GM19193 (cell line): Measurements from ENCODE around the gene TLE3.

Experiments used
- POLR2A ChIP-seq: IDR thresholded peaks from 4 replicates; pipeline ENCODE4 v1.6.1; 2011; ENCODE audit not compliant: insufficient read depth, insufficient read length; ENCODE audit errors: extremely low read depth

TLE3 gene

DNA sequence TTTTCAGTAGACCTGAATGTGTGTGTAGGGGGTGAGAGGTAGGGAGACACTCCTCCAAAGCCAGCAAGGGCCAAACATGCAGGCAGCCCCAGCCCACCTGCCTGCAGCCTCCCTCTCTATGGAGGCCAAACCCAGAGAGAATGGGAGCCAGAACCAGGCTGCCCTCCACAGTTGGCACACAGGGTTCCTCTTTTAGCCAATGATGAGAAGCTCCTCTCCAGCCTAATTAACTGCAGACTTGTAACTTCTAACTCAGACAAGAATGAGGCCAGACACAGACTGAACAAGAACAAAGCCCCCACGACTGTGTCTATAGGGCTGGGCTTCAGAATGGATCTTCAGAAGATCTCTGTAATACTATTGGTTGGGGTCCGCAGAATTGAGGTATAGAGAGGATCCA, 12.3 kb upstream of the TLE3 start:
- TF ChIP-seq POLR2A = no peak

- no peak for TF ChIP-seq POLR2A
Observed at GRCh38 chr15:70109531-70109930, 11.8 kb upstream of the TLE3 start.

DNA sequence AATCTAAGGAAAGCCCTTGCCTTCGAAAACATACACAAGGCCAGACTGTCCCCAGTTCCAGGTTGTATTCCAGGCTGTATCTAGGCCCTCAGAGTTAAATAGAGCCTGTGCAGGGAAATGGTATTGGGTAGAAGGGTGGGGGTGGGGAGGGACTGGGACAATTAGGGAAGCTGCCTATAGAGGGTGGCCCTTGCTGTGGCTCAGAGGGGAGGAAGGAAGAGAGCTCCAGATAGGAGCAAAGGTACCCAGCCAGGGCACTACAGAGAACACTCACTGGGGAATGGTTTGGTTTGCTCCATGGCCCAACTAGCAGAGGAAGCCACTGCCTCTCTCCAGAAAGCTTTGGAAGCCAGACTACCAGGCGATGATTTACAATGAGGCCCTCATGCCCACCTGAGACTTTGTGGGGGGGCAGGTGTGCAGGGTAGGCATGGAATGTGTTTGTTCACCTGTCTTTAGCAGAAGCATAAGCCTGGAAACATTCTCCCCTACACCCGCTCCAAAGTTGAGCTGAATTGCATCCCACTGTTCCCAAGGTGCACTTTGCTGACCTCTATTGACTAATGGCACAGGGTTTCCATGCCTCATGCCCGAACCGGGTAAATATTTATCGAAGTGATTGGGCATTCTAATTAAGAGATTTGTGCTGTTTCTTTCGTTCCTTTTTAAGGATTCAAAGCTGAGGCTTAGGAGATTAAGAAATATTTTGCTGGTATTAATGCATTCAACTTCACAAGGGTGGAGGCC, 6.3 kb upstream of the TLE3 start:
- TF ChIP-seq POLR2A = no peak

DNA sequence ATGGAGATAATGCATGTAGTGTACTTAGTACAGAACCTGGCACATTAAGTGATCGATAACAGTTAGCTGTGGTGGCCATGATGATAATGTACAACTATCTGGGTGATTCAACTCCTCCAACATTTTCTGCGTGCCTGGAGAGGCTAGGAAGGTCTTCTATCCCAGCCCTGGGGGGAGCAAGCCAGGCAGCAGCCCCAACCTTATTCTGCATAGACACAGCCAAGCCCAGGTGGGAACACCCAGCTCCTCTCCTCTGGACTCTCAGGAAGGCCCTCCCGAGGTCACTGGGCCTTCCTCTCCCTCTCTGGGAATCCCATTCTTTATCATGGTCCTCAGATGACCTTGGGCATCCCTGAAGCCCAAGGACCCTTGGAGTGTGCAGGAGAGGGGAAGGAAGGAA, 5.1 kb upstream of the TLE3 start:
- no peak for TF ChIP-seq POLR2A

- TF ChIP-seq POLR2A = no peak
Observed at GRCh38 chr15:70101459-70102113, 3.9 kb upstream of the TLE3 start.

- peak; percentile 32 for TF ChIP-seq POLR2A
Observed at GRCh38 chr15:70100474-70101341, 3.0 kb upstream of the TLE3 start.

GRCh38 chr15:70099967-70100473, 2.3 kb upstream of the TLE3 start:
- no peak for TF ChIP-seq POLR2A

DNA sequence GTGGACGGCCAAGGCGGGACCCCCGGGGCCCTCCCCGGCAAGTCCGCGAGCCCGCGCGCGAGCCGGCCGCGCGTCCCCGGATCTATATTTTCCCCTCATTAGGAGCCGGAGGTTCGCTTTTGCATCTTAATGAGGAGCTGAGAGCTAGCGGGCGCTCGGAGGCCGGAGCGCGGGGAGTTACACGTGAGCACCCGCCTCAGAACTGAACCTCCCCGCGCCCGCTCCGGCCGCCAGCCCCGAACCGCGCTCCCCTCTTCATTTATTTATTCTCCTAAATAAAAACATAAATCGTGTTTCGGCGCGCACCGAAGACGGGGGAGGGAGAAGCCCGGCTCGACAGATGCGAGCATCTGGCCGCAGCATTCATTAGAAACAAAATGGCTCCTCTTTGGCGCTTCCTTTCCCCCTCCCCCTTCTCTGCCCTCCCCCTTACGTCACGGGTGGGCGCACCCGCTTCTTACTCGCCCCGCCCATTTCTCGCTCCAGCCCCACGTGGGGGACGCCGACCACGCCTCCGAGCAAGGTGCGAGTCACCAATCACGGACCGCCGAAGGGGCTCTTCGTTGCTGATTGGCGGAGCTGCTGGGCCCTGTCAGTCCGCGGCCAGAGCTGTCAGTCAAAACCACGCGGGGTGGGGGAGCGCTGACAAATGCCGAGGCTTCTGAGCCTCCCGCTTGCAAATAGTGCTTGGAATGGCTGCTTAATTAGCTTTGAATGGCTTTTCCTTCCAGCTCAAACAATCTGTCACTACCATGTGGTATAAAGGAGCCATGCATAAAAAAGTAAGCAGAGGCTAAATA, 1.6 kb upstream of the TLE3 start:
- peak; percentile 89 for TF ChIP-seq POLR2A

- TF ChIP-seq POLR2A = no peak
Observed at GRCh38 chr15:70098461-70099166, 897 bp upstream of the TLE3 start.

DNA sequence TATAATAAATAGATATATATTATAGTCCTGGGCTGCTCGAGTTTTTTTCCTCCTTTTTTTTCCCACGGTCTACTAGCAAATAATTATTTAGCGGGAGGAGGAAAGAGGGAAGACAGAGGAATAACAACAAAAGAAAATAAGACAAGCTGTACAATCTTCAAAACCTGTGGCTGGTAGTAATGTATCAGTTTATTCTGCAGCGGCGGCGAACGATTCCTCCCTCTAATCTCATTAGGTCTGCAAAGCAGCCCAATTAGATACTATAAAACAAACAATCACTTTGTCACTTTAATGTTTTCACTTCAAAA, 390 bp upstream of the TLE3 start:
- TF ChIP-seq POLR2A = no peak

DNA sequence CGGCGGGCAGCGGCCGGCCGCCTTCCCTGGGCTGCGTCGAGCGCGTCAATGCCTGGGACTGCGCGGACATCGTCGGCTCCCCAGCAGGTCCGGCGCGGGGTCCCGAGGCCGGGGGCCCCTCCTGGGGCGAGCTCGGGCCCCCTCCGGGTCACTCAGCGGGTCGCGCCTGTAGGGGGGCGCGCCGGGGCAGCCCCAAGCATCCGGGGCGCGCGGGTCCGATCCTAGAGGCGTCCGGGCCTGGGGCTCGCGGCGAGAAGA, 725 bp downstream of the TLE3 start:
- no peak for TF ChIP-seq POLR2A

DNA sequence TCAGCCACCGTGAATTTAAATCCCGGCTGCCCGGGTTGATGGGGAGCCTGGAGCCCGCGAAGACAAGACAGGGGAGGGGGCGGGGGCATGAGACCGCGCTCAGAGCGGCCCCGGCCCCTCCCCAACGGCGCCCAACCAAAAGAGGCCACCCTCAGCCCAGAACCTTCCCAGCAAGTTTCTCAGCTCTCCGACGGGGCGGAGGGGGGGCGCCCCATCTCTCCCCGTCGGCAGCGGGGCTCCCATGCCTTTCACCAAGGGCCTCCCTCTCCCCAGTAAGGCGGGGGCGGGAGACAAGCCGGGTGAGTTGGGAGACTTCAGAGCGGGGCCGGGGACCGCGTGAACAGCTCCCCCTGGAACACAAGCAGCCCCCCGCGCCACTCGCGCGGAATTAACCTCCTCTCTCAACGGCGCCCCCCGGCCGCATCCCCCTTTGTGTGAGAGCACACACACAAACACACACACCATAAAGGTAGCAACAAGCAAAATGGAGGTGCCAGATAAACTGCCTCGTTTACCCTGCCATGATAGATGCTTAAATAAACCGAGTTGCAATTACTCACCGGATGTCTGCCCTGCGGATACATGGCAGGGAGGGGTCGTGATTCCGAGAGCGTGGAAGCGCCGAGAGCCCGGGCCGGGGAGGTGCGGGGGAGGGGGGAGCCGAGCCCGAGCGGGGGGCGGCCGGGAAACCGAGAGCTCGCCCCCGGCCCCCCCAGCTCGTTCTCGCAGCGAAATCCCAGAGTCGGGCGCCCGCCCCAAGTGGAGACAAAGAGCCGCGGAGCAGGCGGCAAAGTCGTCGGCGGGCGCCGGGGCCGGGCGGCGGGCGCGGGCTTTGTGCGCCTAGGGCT, 1.3 kb downstream of the TLE3 start:
- TF ChIP-seq POLR2A = peak; percentile 42

DNA sequence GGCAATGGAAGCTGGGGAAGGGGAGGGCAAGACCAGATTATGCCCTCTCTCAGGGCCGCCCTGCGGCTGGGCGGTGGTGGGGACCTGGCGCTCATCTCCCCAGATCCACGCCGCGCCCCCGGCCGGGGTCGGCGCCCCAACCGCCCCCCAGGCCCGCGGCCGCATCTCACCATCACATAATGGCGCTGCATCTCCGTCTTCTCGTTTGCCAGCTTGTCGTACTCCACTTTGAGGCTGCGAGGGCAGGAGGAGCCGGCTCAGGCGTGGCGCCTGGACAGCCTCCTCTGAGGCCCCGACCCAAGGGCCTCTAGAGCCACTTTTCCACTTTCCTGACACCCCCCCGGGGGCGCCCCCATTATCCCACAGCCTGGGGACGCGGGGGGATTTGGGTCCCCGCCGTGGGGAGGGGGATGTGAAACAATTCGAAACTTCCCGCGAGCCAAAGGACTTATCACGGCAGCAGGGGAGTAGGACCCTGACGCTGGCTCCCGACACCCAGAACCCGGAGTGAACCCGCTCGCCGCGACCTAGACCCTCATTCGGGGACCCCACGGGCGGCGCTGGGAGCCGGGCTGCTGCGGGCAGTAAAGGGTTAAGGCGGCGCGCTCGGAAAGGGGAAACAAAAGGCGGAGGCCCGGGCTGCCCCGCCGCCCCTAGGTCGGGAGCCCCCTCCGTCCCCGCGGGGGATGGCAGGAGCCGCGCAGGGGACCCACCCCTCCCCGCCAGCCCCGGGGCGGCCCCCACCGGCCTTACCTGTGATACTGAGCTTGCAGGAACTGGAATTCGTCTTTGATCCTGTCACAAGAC, 2.1 kb downstream of the TLE3 start:
- no peak for TF ChIP-seq POLR2A
